GM12864 (cell line): ENCODE data around the gene PRCC.

Source experiments
- DNase-seq: peaks from one replicate; pipeline ENCODE4 v3.0.0-alpha.2; 2011; ENCODE audit warnings: low read depth
- H3K4me3 ChIP-seq: 2 replicates; pipeline ENCODE4 v1.5.1; 2011; ENCODE audit warnings: mild to moderate bottlenecking, low read depth, low read length, control low read depth
- TF ChIP-seq, protein P1 (sequence below): IDR thresholded peaks from 2 replicates; pipeline ENCODE4 v1.5.1; 2011; ENCODE audit warnings: low read depth, mild to moderate bottlenecking, moderate library complexity, low read length, control low read depth, inconsistent platforms; ENCODE audit errors: missing control alignments

The PRCC gene

GRCh38 chr1:156839426-156840109, 72.2 kb downstream of the PRCC start:
- DNase-seq = no peak
- TF ChIP-seq, protein P1, sequence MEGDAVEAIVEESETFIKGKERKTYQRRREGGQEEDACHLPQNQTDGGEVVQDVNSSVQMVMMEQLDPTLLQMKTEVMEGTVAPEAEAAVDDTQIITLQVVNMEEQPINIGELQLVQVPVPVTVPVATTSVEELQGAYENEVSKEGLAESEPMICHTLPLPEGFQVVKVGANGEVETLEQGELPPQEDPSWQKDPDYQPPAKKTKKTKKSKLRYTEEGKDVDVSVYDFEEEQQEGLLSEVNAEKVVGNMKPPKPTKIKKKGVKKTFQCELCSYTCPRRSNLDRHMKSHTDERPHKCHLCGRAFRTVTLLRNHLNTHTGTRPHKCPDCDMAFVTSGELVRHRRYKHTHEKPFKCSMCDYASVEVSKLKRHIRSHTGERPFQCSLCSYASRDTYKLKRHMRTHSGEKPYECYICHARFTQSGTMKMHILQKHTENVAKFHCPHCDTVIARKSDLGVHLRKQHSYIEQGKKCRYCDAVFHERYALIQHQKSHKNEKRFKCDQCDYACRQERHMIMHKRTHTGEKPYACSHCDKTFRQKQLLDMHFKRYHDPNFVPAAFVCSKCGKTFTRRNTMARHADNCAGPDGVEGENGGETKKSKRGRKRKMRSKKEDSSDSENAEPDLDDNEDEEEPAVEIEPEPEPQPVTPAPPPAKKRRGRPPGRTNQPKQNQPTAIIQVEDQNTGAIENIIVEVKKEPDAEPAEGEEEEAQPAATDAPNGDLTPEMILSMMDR = no peak
- no peak overlapping the region for H3K4me3 ChIP-seq

GRCh38 chr1:156840186-156840897, 73.0 kb downstream of the PRCC start:
- no peak for DNase-seq
- H3K4me3 ChIP-seq = no peak overlapping the region
- TF ChIP-seq, protein P1 = no peak

DNA sequence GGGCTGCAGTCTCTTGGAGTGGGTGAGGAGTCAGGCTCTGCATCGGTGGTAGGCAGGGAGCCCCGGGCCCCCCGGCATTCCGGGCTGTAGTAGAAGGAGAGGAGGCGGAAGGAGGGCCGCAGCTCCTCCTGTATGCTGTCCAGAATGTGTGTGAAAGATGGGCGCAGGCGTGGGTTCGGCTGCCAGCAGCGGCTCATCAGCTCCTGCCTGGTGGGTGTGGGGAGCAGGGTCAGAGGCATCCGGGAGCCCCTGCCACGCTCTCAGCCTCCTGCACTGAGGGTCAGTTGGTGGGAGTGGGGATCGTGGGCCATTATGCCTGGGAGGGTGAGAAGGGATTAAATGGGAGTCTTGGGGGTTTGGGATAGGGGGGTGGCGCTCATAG, 73.6 kb downstream of the PRCC start:
- TF ChIP-seq, protein P1 = no peak
- DNase-seq = no peak
- H3K4me3 ChIP-seq = no peak overlapping the region

DNA sequence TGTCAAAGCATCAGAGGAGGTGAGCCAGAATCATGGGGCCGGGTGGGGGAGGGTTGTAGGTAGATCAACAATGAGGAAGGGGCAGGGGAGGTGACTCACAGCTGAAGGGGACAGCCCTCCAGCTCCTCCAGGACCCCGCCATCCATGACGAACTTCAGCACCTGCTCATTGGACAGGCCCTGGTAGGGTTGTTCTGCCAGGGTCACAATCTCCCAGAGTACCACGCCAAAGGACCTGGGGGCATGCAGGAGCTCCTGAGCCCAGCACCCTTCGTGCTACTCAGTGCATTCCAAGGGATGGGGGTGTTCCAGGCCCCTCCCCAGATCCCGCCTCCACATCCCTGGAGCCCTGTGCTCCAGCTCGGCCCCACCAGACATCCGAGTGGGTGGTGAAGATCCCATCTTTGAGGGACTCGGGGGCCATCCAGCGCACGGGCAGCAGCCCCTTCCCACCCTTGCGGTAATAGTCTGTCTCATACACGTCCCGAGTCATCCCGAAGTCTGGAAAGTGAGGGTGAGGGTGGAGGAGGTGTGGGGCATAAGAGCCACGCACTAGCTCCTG, 74.0 kb downstream of the PRCC start:
- H3K4me3 ChIP-seq = no peak overlapping the region
- TF ChIP-seq, protein P1 = no peak
- no peak for DNase-seq

GRCh38 chr1:156842618-156843300, 75.4 kb downstream of the PRCC start:
- TF ChIP-seq, protein P1 = no peak
- no peak for DNase-seq
- H3K4me3 ChIP-seq = no peak overlapping the region

- no peak overlapping the region for H3K4me3 ChIP-seq
- TF ChIP-seq, protein P1 = no peak
- DNase-seq = no peak
Observed at GRCh38 chr1:156844102-156844501, 76.8 kb downstream of the PRCC start.
